Ascending aorta (tissue), 2 donors: ENCODE results near the gene WNT1. TPM values are rescaled to one million over a fixed set of nuclear protein-coding genes. Genes with fewer than 3 reads are reported as not detected.

ENCODE experiments used
- DNase-seq, 2 donors: peaks; one replicate each; pipeline ENCODE4 v3.0.0-alpha.2; 2019; ENCODE audit warnings: low spot score in 2 of 2
- H3K27ac ChIP-seq, 2 donors: fragments of 200-600 bp; sonication (generic); one replicate each; pipeline ENCODE4 v1.5.1; 2016 to 2017; ENCODE audit warnings: mild to moderate bottlenecking in 1 of 2
- H3K27me3 ChIP-seq: fragments of 200-600 bp; sonication (generic); one replicate; pipeline ENCODE4 v1.5.1; 2017
- H3K36me3 ChIP-seq, 2 donors: fragments of 200-600 bp; sonication (generic); one replicate each; pipeline ENCODE4 v1.5.1; 2016
- H3K4me1 ChIP-seq, 2 donors: fragments of 200-600 bp; sonication (generic); one replicate each; pipeline ENCODE4 v1.5.1; 2016 to 2017; ENCODE audit warnings: mild to moderate bottlenecking in 1 of 2
- H3K4me3 ChIP-seq, 2 donors: fragments of 200-600 bp; sonication (generic); one replicate each; pipeline ENCODE4 v1.5.1; 2016 to 2017; ENCODE audit warnings: mild to moderate bottlenecking in 1 of 2
- H3K9me3 ChIP-seq, 2 donors: fragments of 200-600 bp; sonication (generic); one replicate each; pipeline ENCODE4 v1.5.1; 2016
- CTCF ChIP-seq, 3 experiments: fragments of 200-600 bp in 2 of 3; fragments of 450-650 bp in 1 of 3; sonication (generic) in 2 of 3; IDR thresholded peaks; one replicate each; pipeline ENCODE4 v1.5.1; 2016 to 2019; ENCODE audit warnings: antibody characterized with exemption in 3 of 3, mild to moderate bottlenecking in 1 of 3, moderate library complexity in 1 of 3
- intact Hi-C: fragments of 100-400 bp; cut with DNase I; formaldehyde crosslinking; loops from one replicate; pipeline ENCODE4 v1.15.1; 2023
- total RNA-seq: library from RNA; depleted of rRNA; stranded (reverse); fragments of >200 nt; gene quantifications from one replicate; pipeline ENCODE4 v1.1.0, GENCODE V29; 2016

The WNT1 gene
- total RNA-seq, 1 donor from 2014 or later: not detected

DNA sequence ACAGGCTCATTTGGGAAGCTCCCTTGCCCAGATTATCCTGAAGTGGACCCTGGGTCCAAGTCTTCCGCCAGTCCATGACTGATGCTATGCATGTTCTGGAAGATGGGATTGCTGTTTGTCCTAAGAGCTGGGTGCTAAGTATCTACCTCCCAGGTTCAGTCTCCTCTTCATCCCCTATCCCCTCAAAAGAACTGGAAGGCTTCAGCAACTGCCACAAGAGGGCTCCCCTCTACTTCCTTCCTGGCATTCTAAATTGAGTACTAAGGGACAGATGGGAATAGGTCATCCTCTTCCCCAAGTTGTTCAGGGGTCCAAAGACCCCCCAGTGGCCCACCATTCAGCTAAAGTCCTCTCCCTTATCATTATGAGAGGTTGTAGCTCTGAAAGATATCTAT is 43.8 kb upstream of the WNT1 start:
- no peak overlapping the region for H3K4me3 ChIP-seq
- peaks cover 28 to 73% of the 10 kb centered on the region in 2 donors for H3K36me3 ChIP-seq
- no peak for DNase-seq
- TF ChIP-seq CTCF (IDR thresholded peaks at IDR 0.05): peak in 1 of 3 experiments; percentile 7
- intact Hi-C loops: no loop called here
- no peaks in the 10 kb centered on the region for H3K4me1 ChIP-seq
- no peak overlapping the region for H3K27ac ChIP-seq
- H3K9me3 ChIP-seq: no peaks in the 10 kb centered on the region
- H3K27me3 ChIP-seq: no peaks in the 10 kb centered on the region

GRCh38 chr12:48936379-48936979 is 41.6 kb upstream of the WNT1 start:
- peak; percentile 65 to 89 (median 83) for TF ChIP-seq CTCF (IDR thresholded peaks at IDR 0.05)
- Histone ChIP-seq H3K9me3 (no peaks in the 10 kb centered on the region), H3K4me3 (no peak overlapping the region), H3K27me3 (no peaks in the 10 kb centered on the region), H3K36me3 (peaks cover 42 to 80% of the 10 kb centered on the region in 2 donors), H3K4me1 (no peaks in the 10 kb centered on the region), H3K27ac (no peak overlapping the region)
- intact Hi-C loops: loop anchor here (2.0 kb wide), 1 partner anchor 84 kb away; the partner anchor contains the start of gene DDX23
- DNase-seq: peak in 1 of 2 donors; percentile 87

DNA sequence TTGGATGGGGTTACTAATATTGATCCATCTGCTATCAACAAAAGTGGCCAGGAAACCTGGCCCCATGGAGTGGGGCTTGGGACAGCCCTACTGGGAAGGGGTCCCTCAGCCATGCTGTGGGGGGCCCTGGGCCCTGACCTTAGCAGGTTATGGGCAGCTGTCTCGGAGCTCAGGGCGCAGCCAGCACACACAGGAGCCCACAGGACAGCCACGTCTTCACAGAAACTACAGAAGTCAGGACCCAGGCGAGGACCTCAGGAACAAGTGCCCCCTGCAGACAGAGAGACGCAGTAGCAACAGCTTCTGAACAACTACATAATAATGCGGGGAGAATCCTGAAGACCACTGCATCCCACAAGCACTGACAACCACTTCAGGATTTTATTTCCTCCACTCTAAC is 41.0 kb upstream of the WNT1 start:
- Histone ChIP-seq H3K36me3 (peaks cover 39 to 80% of the 10 kb centered on the region in 2 donors), H3K27me3 (no peaks in the 10 kb centered on the region), H3K4me3 (no peak overlapping the region), H3K27ac (no peak overlapping the region), H3K4me1 (no peaks in the 10 kb centered on the region), H3K9me3 (no peaks in the 10 kb centered on the region)
- intact Hi-C loops: loop anchor here (2.0 kb wide), 1 partner anchor 84 kb away; the partner anchor contains the start of gene DDX23
- no peak for TF ChIP-seq CTCF (IDR thresholded peaks at IDR 0.05)
- no peak for DNase-seq

- Histone ChIP-seq H3K27me3 (no peaks in the 10 kb centered on the region), H3K4me3 (no peak overlapping the region), H3K36me3 (peaks cover 34 to 64% of the 10 kb centered on the region in 2 donors), H3K27ac (no peak overlapping the region), H3K9me3 (no peaks in the 10 kb centered on the region), H3K4me1 (no peaks in the 10 kb centered on the region)
- no peak for TF ChIP-seq CTCF (IDR thresholded peaks at IDR 0.05)
- DNase-seq: no peak
- intact Hi-C loops: no loop called here
Observed at GRCh38 chr12:48938805-48939204, 39.3 kb upstream of the WNT1 start.

DNA sequence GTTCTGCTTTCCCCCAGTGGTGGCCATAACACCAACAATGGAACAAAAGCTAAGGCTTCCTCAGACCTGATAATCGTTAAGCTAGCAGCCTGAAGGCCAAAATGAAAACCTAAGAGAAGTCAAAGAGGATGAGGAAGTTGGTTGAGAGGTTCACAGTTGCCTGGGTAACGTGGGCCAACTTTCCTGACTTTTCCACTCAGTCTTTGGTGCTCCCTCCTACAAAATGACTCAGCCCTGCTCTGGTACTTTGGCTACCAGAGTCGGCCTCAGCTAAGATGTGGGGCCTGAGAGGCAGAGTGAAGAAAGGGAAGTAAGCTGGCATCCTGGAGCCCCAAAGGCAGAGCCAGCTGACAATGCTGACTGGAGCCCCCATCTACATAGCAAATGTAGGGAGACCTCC is 37.9 kb upstream of the WNT1 start:
- H3K27me3 ChIP-seq: no peaks in the 10 kb centered on the region
- H3K36me3 ChIP-seq: peaks cover 34 to 51% of the 10 kb centered on the region in 2 donors
- H3K4me1 ChIP-seq: no peaks in the 10 kb centered on the region
- no peak for TF ChIP-seq CTCF (IDR thresholded peaks at IDR 0.05)
- DNase-seq: no peak
- intact Hi-C loops: no loop called here
- no peaks in the 10 kb centered on the region for H3K9me3 ChIP-seq
- no peak overlapping the region for H3K4me3 ChIP-seq
- no peak overlapping the region for H3K27ac ChIP-seq
